Upper lobe of left lung (tissue), 6 donors: ENCODE measurements around the gene PBRM1. TPM values are rescaled to one million over a fixed set of nuclear protein-coding genes. Genes with fewer than 3 reads are reported as not detected.
A peak's percentile ranks its signal among the peaks of the same experiment; 100 is the strongest.

Experiments
- ATAC-seq, 2 donors: fragments of 200-7000 bp; cut with Tn5 transposase; one replicate each; pipeline ENCODE4 v1.9.1; 2022; ENCODE audit warnings: mild to moderate bottlenecking in 2 of 2, moderate library complexity in 2 of 2; ENCODE audit not compliant: low FRiP score in 2 of 2
- DNase-seq, 2 donors: peaks; one replicate each; pipeline ENCODE4 v3.0.0-alpha.2; 2019 to 2020
- H3K27ac ChIP-seq, 4 donors: fragments of 200-600 bp; sonication (generic); one replicate each; pipeline ENCODE4 v1.5.1; 2016 to 2019
- H3K27me3 ChIP-seq, 4 donors: fragments of 200-600 bp; sonication (generic); one replicate each; pipeline ENCODE4 v1.5.1; 2017 to 2019
- H3K36me3 ChIP-seq, 4 donors: fragments of 200-600 bp; sonication (generic); one replicate each; pipeline ENCODE4 v1.5.1; 2016 to 2019
- H3K4me1 ChIP-seq, 4 donors: fragments of 200-600 bp; sonication (generic); one replicate each; pipeline ENCODE4 v1.5.1; 2018 to 2019
- H3K4me3 ChIP-seq, 4 donors: fragments of 200-600 bp; sonication (generic); one replicate each; pipeline ENCODE4 v1.5.1; 2017 to 2019; ENCODE audit warnings: mild to moderate bottlenecking in 2 of 4, moderate library complexity in 1 of 4
- H3K9me3 ChIP-seq, 4 donors: fragments of 200-600 bp; sonication (generic); one replicate each; pipeline ENCODE4 v1.5.1; 2018 to 2019
- EP300 ChIP-seq, 4 donors: sonication (generic); formaldehyde crosslinking; IDR thresholded peaks; one replicate each; pipeline ENCODE4 v1.5.1; 2017; ENCODE audit warnings: antibody characterized with exemption in 4 of 4, control low read depth in 2 of 4
- POLR2A ChIP-seq, 4 donors: fragments of 450-650 bp; IDR thresholded peaks; one replicate each; pipeline ENCODE4 v1.5.1; 2016 to 2017; ENCODE audit warnings: antibody characterized with exemption in 4 of 4, mild to moderate bottlenecking in 2 of 4
- POLR2AphosphoS5 ChIP-seq, 2 donors: sonication (generic); formaldehyde crosslinking; IDR thresholded peaks; one replicate each; pipeline ENCODE4 v1.5.1; 2017; ENCODE audit warnings: antibody characterized with exemption in 2 of 2
- WGBS, 2 donors: methylation state at CpG; one replicate each; pipeline ENCODE4 v1.1.5; 2017 to 2018; 5-methylcytosine and 5-hydroxymethylcytosine counted together
- total RNA-seq, 6 donors: library from RNA; depleted of rRNA in 4 of 6; stranded (reverse); fragments of >200 nt in 4 of 6; gene quantifications; one replicate each; pipeline versions ENCODE4 v1.1.0 to v1.2.1, GENCODE V29; 2016 to 2021
- TF ChIP-seq, protein P1 (sequence below), 6 experiments: fragments of 450-650 bp in 4 of 6; fragments of 200-600 bp in 2 of 6; sonication (generic) in 2 of 6; IDR thresholded peaks; one replicate each; pipeline ENCODE4 v1.5.1; 2016 to 2019; ENCODE audit warnings: antibody characterized with exemption in 6 of 6
- donor health status: DM: no; HTN: no; CAD: no; lungs with moderate emphysema.
- donor health status: DM: no; HTN: yes; CAD: no; lungs with severe emphysema.

The PBRM1 gene
- total RNA-seq, 6 donors from 2014 or later, result 60.9 to 151 (median 81.6) TPM

DNA sequence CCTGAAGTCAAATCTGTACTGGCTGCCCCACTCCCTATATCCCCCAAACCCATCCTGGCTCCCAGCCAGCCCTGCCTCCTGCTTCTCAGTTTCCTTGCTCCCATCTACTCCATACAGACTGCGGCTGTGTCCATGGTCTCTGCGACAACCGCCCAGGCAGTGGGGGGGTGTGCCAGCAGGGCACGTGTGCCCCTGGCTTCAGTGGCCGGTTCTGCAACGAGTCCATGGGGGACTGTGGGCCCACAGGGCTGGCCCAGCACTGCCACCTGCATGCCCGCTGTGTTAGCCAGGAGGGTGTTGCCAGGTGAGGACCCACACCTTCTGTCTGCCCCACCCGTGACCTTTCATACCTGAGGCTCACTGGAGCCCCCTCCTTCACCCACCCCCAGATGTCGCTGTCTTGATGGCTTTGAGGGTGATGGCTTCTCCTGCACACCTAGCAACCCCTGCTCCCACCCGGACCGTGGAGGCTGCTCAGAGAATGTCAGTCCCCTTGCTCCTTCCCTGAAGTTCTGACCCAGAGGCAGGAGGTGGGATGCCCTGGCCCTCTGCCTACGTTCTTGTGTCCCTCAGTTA is 175.9 kb downstream of the PBRM1 start:
- Histone ChIP-seq H3K9me3 (no peaks in the 10 kb centered on the region), H3K27me3 (no peaks in the 10 kb centered on the region), H3K4me1 (no peaks in the 10 kb centered on the region), H3K4me3 (no peak overlapping the region), H3K27ac (no peak overlapping the region), H3K36me3 (peaks cover 0 to 52% (median 7%) of the 10 kb centered on the region in 4 donors)
- no peak for TF ChIP-seq POLR2A (IDR thresholded peaks at IDR 0.05)
- TF ChIP-seq EP300 (IDR thresholded peaks at IDR 0.05), result no peak
- WGBS, 2 donors, result 72 to 84% methylated on average over 9 to 11 of the region's 12 CpGs
- ATAC-seq (no peak), DNase-seq (peak in 1 of 2 donors; percentile 80)

DNA sequence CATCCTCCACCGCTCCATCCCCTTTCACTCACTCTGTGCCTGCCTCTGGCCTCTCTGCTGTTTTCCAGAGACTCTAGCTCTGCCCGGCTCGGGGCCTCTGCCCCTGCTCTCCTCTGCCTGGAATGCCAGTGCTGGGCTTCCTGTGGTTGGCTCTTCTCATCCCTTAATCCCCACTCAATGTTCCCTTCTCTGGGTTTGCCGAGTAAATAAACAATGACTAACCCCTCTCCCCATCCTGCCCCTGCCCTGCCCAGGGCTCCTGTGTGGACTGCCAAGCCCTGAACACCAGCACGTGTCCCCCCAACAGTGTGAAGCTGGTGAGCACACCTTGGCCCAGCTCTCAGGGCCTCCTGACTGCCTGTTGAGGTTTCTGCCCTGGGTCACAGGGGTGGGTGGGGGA is 178.4 kb downstream of the PBRM1 start:
- TF ChIP-seq EP300 (IDR thresholded peaks at IDR 0.05) (no peak), POLR2A (IDR thresholded peaks at IDR 0.05) (no peak), POLR2AphosphoS5 (IDR thresholded peaks at IDR 0.05) (no peak)
- TF ChIP-seq, protein P1, sequence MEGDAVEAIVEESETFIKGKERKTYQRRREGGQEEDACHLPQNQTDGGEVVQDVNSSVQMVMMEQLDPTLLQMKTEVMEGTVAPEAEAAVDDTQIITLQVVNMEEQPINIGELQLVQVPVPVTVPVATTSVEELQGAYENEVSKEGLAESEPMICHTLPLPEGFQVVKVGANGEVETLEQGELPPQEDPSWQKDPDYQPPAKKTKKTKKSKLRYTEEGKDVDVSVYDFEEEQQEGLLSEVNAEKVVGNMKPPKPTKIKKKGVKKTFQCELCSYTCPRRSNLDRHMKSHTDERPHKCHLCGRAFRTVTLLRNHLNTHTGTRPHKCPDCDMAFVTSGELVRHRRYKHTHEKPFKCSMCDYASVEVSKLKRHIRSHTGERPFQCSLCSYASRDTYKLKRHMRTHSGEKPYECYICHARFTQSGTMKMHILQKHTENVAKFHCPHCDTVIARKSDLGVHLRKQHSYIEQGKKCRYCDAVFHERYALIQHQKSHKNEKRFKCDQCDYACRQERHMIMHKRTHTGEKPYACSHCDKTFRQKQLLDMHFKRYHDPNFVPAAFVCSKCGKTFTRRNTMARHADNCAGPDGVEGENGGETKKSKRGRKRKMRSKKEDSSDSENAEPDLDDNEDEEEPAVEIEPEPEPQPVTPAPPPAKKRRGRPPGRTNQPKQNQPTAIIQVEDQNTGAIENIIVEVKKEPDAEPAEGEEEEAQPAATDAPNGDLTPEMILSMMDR (IDR thresholded peaks at IDR 0.05), result no peak
- 62 to 87% methylated on average over 5 of the region's 5 CpGs for WGBS, 2 donors
- H3K27me3 ChIP-seq, result no peaks in the 10 kb centered on the region
- DNase-seq (peak in 1 of 2 donors; percentile 17), ATAC-seq (no peak)
- H3K4me1 ChIP-seq, result no peaks in the 10 kb centered on the region
- H3K4me3 ChIP-seq, result no peak overlapping the region
- H3K27ac ChIP-seq, result no peak overlapping the region
- peaks cover 0 to 53% (median 8%) of the 10 kb centered on the region in 4 donors for H3K36me3 ChIP-seq
- no peaks in the 10 kb centered on the region for H3K9me3 ChIP-seq

DNA sequence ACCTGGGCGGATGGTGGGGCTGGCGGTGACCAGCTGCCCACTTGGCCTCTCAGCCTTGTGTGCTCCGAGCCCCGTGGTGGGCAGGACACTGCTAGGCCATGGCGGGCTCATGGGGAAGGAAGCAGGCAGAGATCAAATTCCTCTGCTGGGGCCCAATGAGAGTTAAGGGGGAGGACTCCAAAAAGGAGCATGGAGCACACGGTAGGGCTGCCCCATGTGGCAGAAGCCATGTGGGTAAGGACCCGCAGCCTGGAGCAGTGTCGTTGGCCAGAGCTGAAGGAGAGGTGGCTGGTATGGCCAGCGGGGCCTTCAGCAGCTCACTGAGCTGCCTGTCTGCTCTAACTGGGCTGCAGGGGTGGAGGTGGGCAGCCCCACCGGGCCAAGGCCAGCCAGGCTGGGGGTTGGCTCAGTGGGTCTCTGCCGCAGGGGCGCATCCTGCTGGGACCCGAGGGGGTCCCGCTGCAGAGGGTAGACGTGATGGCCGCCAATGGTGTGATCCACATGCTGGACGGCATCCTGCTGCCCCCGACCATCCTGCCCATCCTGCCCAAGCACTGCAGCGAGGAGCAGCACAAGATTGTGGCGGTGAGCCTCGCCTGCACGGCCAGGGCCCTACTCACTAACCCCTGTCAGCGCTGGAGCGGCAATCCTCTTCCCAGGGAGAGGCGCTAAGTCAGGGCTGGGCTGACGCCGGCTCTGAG is 179.3 kb downstream of the PBRM1 start:
- no peaks in the 10 kb centered on the region for H3K9me3 ChIP-seq
- peak in 1 of 2 donors; percentile 68 for DNase-seq

DNA sequence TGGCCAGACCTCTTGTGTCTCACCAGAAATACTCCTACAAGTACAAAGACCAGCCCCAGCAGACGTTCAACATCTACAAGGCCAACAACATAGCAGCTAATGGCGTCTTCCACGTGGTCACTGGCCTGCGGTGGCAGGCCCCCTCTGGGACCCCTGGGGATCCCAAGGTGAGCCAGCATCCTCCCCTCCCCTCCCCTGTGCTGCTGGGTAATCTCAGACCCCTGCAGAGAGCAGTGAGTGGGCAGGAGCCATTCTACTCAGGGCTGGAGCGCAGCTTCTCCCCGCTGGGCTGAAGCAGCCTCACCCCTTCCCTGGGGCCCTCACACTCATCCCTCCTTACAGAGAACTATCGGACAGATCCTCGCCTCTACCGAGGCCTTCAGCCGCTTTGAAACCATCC is 180.7 kb downstream of the PBRM1 start:
- Histone ChIP-seq H3K27me3 (no peaks in the 10 kb centered on the region), H3K4me3 (no peak overlapping the region), H3K36me3 (peaks cover 0 to 53% (median 8%) of the 10 kb centered on the region in 4 donors), H3K9me3 (no peaks in the 10 kb centered on the region), H3K27ac (no peak overlapping the region), H3K4me1 (no peaks in the 10 kb centered on the region)
- TF ChIP-seq POLR2AphosphoS5 (IDR thresholded peaks at IDR 0.05) (no peak), EP300 (IDR thresholded peaks at IDR 0.05) (no peak), POLR2A (IDR thresholded peaks at IDR 0.05) (no peak)
- TF ChIP-seq, protein P1 (IDR thresholded peaks at IDR 0.05), result no peak
- DNase-seq (peak in 1 of 2 donors; percentile 25), ATAC-seq (no peak)
- WGBS, 2 donors, result 88 to 93% methylated on average over 10 of the region's 10 CpGs

More for the DNA sequence above, 179.3 kb downstream of the PBRM1 start:
- H3K4me1 ChIP-seq, result no peaks in the 10 kb centered on the region
- peaks cover 0 to 56% (median 8%) of the 10 kb centered on the region in 4 donors for H3K36me3 ChIP-seq
- no peaks in the 10 kb centered on the region for H3K27me3 ChIP-seq
- no peak overlapping the region for H3K27ac ChIP-seq
- 92 to 94% methylated on average over 6 to 27 of the region's 27 CpGs for WGBS, 2 donors
- no peak for ATAC-seq
- H3K4me3 ChIP-seq, result no peak overlapping the region
- no peak for TF ChIP-seq EP300 (IDR thresholded peaks at IDR 0.05)
- no peak for TF ChIP-seq POLR2AphosphoS5 (IDR thresholded peaks at IDR 0.05)
- TF ChIP-seq POLR2A (IDR thresholded peaks at IDR 0.05), result no peak
- TF ChIP-seq, protein P1 (IDR thresholded peaks at IDR 0.05), result no peak

DNA sequence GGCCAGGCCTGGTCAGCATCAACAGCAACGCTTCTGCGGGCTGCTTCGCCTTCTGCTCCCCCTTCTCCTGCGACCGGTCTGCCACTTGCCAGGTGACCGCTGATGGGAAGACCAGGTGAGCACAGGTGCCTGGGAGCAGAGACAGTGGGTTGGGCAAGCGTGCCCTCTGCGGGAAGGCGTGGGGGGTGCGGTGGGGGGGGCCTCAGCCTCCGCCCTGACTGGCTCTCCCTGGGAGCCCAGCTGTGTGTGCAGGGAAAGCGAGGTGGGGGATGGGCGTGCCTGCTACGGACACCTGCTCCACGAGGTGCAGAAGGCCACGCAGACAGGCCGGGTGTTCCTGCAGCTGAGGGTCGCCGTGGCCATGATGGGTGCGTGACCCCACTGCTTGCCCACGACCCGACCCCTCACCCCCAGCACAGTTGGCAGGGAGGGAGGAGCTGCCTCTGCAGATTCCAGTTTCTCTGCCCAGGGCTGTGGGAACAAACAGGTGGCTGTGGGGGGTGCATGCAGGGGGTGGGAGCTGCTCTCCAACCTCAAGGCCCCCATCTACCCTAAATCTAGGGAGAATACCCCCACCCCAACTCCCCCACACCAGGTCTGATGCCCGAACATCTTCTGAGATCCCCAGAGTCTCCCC is 181.8 kb downstream of the PBRM1 start:
- H3K36me3 ChIP-seq, result peaks cover 0 to 42% (median 8%) of the 10 kb centered on the region in 4 donors
- TF ChIP-seq POLR2AphosphoS5 (IDR thresholded peaks at IDR 0.05), result no peak
- TF ChIP-seq EP300 (IDR thresholded peaks at IDR 0.05), result no peak
- TF ChIP-seq, protein P1 (IDR thresholded peaks at IDR 0.05), result no peak
- TF ChIP-seq POLR2A (IDR thresholded peaks at IDR 0.05), result no peak
- WGBS, 2 donors, result 78 to 100% methylated on average over 2 to 12 of the region's 23 CpGs
- H3K27ac ChIP-seq, result no peak overlapping the region
- H3K9me3 ChIP-seq, result no peaks in the 10 kb centered on the region
- H3K4me1 ChIP-seq, result peaks cover 0 to 5% (median 0%) of the 10 kb centered on the region in 4 donors
- peak in 1 of 2 donors; percentile 66 for DNase-seq
- no peaks in the 10 kb centered on the region for H3K27me3 ChIP-seq
- ATAC-seq, result no peak
- H3K4me3 ChIP-seq, result no peak overlapping the region
